ENCODE data around the gene KCNG1. TPM values are rescaled to one million over a fixed set of nuclear protein-coding genes. Genes with fewer than 3 reads are reported as not detected.

Gene KCNG1
- total RNA-seq, 1 donor from 2014 or later: 7.8 TPM

DNA sequence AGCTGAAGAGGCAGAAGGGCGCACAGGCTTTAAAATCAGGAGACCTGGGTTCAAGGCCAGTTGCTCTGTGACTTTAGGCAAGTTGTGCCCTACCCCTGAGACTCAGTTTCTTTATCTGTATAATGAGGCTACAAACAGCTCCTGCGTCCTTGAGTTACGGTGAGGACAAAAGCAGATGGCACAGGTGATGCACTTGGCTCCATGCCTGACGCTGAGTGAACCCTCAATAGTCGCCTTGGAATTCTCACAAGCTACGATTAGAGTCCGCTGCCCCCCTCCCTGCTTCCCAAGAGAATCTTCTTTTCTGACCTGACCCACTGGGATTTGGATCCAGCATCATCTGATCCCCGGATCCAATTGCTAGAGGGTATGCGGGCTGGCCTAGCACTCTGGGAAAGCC is 6.4 kb downstream of the KCNG1 start:
- H3K9me3 Mint-ChIP-seq (ENCODE audit: low read depth): no peaks in the 10 kb centered on the region
- no peak for DNase-seq (ENCODE audit: low spot score, unreplicated experiment)
- no peaks in the 10 kb centered on the region for H3K36me3 Mint-ChIP-seq (ENCODE audit: insufficient read depth)
- TF ChIP-seq CTCF (IDR thresholded peaks at IDR 0.05; ENCODE audit: unreplicated experiment): no peak
- H3K27ac Mint-ChIP-seq: no peak overlapping the region
- H3K27me3 Mint-ChIP-seq: peaks cover 26% of the 10 kb centered on the region
- H3K4me3 Mint-ChIP-seq (ENCODE audit: low read depth): no peak overlapping the region
- H3K4me1 Mint-ChIP-seq (ENCODE audit: low read depth): peaks cover 15% of the 10 kb centered on the region

DNA sequence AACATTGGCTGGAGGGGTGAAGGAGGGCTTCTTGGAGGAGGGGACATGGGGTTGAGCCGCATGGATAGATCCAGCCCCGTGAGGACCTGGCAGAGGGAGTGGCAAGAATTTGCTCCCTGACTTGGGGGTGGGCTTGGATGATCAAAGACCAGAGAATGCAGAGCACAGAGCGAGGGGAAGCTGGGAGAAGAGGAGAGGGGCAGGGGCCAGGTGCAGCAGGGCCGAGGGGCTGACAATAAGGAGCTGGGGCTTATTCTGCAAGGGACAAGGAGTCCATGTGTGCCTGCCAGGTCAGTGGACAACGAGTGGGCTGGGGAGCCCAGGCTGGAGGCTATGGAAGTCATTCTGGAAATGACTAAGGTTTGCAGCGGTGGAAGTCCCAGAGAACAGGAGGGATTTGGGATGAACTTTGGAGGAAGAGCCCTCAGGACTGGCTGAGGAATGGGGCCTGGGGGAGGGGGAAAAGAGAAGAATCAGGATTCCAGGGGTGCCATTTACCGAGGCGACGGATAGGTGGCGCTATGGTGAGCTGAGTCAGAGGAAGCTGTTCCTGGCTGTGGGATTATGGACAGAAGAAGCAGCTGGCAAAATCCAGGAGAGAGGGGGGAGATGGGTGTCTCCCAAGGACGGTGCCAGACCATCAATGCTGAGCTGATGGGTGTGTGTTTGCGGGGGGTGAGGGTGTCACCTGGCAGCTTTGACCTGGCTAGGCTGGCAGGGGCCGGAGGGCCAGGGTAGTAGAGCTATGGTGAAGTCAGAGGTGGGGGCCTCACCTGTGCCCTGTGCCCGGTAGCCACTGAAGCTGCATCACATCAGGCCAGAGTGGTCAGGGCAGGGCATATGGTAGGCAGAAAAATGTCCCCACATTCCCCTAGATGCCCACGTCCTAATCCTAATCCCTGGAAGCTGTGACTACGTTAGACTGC is 7.8 kb downstream of the KCNG1 start:
- Mint-ChIP-seq H3K36me3 (ENCODE audit: insufficient read depth) (no peaks in the 10 kb centered on the region), H3K27ac (no peak overlapping the region), H3K27me3 (peaks cover 11% of the 10 kb centered on the region), H3K4me1 (ENCODE audit: low read depth) (peaks cover 12% of the 10 kb centered on the region), H3K4me3 (ENCODE audit: low read depth) (no peak overlapping the region), H3K9me3 (ENCODE audit: low read depth) (no peaks in the 10 kb centered on the region)
- DNase-seq (ENCODE audit: low spot score, unreplicated experiment): peak; percentile 62
- TF ChIP-seq CTCF (IDR thresholded peaks at IDR 0.05; ENCODE audit: unreplicated experiment): peak; percentile 80

DNA sequence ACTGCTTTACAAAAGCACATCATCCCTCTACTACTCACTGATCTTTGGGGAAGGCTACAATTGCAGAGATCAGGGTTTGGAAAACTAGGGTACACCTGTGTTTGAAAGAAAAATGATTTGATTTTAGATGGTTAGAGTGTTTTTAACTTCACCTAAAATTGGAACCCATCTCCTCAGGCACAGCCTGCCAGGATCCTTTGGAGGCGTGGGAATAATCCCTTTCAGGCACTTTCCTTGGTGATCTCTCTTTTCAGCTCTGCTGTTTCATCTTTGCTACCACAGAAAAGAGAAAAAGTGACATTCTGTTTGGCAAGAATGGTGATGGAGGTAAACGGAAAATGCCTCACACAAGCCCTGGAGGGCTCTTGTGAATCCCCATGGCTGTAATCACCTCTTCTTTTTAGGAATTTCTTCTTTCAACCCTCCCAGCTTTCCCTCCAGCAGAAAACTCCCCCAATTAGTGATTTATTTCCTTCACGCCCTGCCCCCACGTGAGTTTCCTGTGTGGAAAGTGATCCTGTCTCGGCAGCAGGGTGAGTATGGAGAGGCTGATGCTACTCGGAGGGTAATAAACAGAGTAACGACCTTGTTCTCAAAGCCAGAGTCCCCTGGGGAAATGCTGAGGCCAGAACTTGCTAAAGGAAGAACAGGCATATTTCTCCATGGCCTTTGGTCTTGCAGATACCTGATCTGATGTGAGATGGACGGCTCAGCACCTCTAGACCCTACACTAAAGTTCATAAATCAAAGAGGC is 9.2 kb downstream of the KCNG1 start:
- Mint-ChIP-seq H3K4me3 (ENCODE audit: low read depth) (no peak overlapping the region), H3K27me3 (peaks cover 5% of the 10 kb centered on the region), H3K36me3 (ENCODE audit: insufficient read depth) (peaks cover 2% of the 10 kb centered on the region), H3K27ac (no peak overlapping the region), H3K4me1 (ENCODE audit: low read depth) (peaks cover 12% of the 10 kb centered on the region), H3K9me3 (ENCODE audit: low read depth) (no peaks in the 10 kb centered on the region)
- no peak for TF ChIP-seq CTCF (IDR thresholded peaks at IDR 0.05; ENCODE audit: unreplicated experiment)
- DNase-seq (ENCODE audit: low spot score, unreplicated experiment): no peak

- peaks cover 2% of the 10 kb centered on the region for H3K36me3 Mint-ChIP-seq (ENCODE audit: insufficient read depth)
- no peak overlapping the region for H3K27ac Mint-ChIP-seq
- no peak for TF ChIP-seq CTCF (IDR thresholded peaks at IDR 0.05; ENCODE audit: unreplicated experiment)
- DNase-seq (ENCODE audit: low spot score, unreplicated experiment): no peak
- H3K4me1 Mint-ChIP-seq (ENCODE audit: low read depth): peaks cover 12% of the 10 kb centered on the region
- H3K27me3 Mint-ChIP-seq: peaks cover 4% of the 10 kb centered on the region
- H3K9me3 Mint-ChIP-seq (ENCODE audit: low read depth): no peaks in the 10 kb centered on the region
- H3K4me3 Mint-ChIP-seq (ENCODE audit: low read depth): no peak overlapping the region
Observed at GRCh38 chr20:51012357-51012756, 10.6 kb downstream of the KCNG1 start.

DNA sequence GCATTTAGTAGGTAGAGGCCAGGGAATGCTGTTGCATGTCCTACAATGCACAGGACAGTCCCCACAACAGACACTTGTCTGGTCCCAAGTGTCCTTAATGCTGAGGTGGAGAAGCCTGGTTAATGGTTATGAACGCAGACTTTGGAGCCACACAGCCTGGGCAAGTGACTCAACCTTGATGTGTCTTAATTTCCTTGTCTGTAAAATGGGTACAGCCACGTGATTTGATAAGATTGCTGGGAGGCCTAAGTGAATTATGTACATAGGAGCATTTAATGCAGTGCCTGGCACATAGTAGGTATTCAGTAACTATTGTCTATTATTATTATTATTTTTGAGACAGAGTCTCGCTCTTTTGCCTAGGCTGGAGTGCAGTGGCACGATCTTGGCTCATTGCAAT is 11.4 kb downstream of the KCNG1 start:
- Mint-ChIP-seq H3K9me3 (ENCODE audit: low read depth) (no peaks in the 10 kb centered on the region), H3K4me1 (ENCODE audit: low read depth) (peaks cover 12% of the 10 kb centered on the region), H3K27me3 (no peaks in the 10 kb centered on the region), H3K36me3 (ENCODE audit: insufficient read depth) (peaks cover 2% of the 10 kb centered on the region), H3K27ac (no peak overlapping the region), H3K4me3 (ENCODE audit: low read depth) (no peak overlapping the region)
- DNase-seq (ENCODE audit: low spot score, unreplicated experiment): no peak
- no peak for TF ChIP-seq CTCF (IDR thresholded peaks at IDR 0.05; ENCODE audit: unreplicated experiment)

Measured in progenitor cell of endocrine pancreas (in vitro differentiated cells).